GM19467 (cell line): Measurements from ENCODE around the gene TBCEL.
"Not testable (repeated sequence)": the region's sequence is repeated elsewhere in the genome, so short reads cannot be mapped to it uniquely, and the experiment has no call there.

Experiments
- ATAC-seq: cut with Tn5 transposase; IDR thresholded peaks from one replicate; pipeline ENCODE4 v1.9.1; 2021; ENCODE audit warnings: mild to moderate bottlenecking, moderate library complexity; ENCODE audit not compliant: unreplicated experiment

Gene TBCEL, protein sequence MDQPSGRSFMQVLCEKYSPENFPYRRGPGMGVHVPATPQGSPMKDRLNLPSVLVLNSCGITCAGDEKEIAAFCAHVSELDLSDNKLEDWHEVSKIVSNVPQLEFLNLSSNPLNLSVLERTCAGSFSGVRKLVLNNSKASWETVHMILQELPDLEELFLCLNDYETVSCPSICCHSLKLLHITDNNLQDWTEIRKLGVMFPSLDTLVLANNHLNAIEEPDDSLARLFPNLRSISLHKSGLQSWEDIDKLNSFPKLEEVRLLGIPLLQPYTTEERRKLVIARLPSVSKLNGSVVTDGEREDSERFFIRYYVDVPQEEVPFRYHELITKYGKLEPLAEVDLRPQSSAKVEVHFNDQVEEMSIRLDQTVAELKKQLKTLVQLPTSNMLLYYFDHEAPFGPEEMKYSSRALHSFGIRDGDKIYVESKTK

DNA sequence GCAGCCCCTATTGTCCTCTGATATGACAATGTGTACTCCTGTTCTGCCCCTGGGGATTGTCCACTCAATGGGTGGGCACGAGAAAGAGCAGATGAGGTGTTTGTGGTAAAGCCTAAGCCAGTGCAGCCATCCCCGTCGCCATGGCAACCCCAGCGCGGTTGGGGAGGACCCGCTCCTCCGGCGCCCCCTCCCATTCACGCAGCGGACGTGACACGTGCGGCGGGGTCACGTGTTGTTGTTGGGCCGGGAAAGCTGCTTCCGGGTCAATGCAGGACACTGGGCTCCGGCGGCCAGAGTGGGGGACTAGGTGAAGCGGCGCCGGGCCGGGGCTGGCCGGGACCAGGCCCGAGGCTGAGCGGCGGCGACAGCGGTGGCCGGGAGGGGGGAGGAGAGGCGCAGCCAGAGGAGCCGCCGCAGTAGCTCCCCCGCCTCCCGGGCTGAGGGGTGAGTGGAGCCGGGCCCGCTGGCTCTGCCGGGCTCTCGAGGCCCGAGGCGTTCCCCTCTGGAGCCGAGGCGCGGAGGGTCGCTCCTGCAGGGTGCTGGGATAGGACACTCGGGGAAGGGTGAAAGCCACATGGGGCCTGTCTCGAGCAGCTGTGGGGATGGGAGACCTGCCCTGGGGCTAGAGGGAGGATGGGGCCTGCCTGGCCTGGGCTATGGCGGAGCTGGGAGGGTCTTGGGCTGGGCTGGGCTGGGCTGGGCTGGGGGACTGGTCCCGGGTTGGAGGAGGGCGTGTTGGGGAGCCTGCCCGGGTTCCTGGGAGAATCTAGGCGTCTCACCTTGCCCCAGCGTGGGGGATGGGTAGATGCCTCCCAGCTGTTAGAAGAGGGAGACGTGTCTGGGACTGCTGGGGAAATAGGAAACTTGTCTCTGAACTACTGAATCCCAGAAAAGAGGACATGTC is at the start of gene TBCEL:
TSS of gene TBCEL (plus strand) at position 255 of the 904 bp plus-strand sequence. CDS start 21,589 bp downstream, outside the sequence.
- peak; percentile 91 for ATAC-seq

DNA sequence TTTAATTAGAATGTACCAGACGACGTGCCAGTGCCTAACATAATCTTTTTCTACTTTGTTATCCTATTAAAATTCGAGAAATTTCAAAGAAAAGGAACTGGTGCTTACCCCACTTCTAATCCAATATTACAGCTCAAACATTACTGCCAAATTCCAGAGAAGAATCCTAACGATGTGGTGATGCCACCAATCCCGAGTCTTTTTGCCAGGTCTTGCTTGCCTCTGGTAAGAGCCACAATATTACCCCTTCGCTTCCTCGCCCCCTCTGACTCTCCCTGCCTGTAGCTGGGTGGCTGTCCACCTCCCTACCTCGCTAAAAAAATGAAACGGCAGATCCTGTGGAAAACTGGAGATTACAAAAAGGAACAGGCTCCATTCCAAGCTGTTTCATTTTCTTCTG is 49.4 kb upstream of the TBCEL start:
- no peak for ATAC-seq

DNA sequence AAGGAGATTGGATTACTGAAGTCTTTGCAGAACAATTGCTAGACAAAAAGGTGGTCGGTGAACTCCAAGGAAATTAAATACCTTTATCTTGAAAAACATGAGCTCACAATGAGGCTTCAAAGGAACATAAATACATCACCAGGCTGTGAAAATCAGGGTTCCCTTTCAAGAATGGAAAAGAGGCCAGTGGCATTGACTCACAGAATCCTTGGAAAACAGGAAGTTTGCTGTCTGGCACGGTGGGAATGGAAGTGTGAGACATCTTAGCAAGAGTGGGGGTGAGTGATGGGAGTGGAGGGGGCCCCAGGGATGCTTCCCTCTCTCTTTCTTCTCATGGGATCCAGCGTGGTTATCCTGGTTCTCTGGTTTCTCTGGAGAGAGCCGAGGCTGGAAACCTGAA is 48.9 kb upstream of the TBCEL start:
- ATAC-seq, result no peak

DNA sequence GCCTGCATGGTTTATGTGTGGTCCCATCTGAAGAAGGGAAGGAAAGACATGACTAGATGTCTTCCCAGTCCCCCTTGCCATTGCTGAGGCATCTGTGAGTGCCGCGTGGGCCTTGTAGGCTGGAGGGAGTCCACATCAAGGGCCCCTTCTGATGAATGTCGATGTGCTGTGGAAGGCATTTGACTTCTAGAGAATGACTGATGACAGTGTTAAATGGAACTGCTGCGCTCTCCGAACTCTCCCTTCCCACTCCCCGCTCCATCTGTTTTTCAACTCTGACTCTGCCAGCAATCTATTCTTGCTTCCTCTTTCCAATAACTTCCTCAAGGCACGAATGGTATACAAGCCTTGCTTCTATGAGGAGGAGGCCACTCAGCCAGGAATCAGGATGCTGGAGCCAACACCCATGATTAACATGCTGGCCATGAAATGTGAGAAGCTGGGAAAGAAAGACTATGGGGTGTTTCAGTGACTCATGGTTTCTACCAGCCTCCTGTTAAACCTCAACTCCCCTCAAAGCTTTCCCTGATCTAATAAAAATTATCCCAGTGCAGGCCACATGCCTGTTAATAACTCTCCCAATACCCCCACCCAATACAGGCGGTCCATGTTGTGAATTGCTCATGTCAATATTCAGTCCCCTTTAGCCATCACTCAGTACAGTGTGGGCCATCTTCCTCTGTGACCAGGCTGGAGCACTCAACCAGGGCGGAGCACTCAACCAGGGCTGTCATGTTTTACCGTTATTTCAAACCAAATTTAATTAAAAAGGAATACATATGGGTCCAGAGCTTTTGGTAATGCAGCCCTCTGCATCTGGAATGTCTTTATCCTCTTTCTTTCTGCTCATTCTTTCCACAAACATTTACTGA is 46.4 kb upstream of the TBCEL start:
- ATAC-seq, result no peak

DNA sequence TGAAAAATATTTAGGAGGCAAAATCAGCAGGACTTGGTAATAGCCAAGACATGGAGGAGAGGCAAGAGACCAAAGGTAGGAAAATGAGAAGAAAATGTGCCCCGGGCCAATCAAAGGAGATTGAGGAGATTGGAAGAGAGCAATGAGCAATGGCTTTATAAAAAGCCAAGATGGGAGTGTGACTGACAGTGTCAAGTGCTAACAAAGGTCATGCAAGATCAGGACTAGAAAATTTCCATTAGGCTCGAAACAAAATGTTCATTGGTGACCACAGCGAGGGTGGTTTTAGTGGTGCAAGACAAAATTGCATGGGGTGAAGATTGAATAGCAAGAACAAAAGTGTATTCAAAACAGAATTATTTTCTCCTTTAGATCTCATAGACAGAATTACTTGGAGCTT is 45.2 kb upstream of the TBCEL start:
- no peak for ATAC-seq

DNA sequence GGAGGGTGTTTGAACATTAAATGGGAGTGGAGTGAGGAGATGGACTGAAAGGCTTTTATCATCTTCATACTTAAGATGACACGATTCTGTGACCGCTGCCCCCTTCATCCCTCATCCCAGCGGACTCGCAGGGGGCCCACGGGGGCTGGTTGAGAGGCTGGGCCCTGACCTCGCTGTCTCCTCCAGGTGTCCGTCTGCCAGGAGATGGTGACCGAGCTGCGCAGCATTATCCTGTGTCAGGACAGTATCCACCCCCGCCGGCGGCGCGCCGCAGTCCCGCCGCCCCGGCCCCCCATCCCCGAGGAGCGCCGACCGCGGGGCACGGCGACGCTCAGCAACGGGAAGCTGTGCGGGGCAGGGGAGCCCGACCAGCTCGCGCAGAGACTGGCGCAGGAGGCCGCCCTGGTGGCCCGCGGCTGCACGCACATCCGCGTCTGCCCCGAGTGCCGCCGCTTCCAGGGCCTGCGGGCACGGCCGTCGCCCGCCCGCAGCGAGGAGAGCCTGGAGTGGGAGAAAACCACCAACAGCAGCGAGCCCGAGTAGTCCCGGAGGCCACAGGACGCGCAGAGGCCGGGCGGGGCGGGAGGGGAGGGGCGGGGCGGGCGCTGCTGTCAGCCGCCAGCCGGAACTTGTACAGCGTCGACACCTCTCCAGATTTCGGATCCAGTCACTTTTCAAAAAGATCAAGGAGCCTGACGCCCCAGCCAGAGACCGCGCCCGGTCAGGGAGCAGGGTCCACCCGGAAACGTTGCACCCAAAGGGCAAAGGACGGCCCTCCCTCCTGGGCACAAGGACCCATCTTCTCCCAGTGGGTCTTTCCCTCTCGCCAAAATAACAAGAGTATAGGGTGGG is 38.0 kb upstream of the TBCEL start:
- no peak for ATAC-seq

DNA sequence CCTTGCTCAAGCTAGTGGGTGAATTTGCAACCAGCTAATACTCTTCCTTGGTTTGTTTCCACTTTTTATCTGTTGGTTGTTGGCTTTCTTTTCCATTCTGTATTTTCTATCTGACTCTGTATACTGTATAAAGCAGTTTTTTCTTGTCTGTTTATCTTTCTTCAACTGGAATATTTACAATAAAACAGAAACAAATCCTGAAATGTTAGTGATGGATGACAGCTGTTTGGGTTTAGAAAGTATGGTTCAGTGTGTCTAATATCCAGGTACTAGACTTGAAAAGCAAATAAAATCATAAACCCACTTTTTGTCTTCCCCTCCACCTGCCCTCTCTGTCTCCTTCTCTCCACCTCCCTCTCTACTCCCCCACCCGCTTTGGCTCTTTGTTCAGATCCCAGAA is 35.3 kb upstream of the TBCEL start:
- ATAC-seq, result no peak

DNA sequence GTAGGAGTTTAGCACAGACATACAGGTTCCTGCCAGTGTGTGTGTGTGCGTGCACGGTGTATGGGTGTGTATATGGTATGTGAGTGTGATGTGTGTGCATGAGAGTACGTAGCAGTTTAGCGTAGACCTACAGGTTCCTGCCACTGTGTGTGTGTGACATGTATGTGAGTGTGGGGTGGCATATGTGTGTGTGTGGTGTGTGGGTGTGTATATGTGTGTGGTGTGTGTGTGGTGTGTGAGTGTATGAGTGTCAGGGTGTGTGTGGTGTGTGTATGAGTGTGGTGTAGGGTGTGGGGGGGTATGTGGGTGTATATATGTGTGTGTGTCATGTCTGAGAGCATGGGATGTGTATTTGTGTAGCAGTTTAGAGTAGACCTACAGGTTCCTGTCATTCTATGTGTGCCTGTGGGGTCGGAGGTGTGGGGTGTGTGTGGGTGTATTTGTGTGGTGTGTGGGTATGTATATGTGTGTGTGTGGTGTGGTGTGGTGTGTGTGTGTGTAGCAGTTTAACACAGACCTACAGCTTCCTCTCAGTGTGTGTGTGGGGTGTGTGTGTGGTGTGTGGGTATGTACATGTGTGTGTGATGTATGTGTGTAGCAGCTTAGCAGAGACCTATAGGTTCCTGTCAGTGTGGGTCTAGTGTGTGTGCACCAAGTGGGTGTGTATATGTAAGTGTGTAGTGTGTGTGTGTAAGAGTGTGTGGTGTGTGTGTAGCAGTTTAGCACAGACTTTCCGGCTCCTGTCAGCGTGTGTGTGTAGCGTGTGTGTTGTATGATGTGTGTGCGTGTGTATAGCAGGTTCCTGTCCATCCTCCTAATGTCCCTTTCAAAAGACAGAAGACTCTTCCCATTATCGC is 31.8 kb upstream of the TBCEL start:
- no peak for ATAC-seq

DNA sequence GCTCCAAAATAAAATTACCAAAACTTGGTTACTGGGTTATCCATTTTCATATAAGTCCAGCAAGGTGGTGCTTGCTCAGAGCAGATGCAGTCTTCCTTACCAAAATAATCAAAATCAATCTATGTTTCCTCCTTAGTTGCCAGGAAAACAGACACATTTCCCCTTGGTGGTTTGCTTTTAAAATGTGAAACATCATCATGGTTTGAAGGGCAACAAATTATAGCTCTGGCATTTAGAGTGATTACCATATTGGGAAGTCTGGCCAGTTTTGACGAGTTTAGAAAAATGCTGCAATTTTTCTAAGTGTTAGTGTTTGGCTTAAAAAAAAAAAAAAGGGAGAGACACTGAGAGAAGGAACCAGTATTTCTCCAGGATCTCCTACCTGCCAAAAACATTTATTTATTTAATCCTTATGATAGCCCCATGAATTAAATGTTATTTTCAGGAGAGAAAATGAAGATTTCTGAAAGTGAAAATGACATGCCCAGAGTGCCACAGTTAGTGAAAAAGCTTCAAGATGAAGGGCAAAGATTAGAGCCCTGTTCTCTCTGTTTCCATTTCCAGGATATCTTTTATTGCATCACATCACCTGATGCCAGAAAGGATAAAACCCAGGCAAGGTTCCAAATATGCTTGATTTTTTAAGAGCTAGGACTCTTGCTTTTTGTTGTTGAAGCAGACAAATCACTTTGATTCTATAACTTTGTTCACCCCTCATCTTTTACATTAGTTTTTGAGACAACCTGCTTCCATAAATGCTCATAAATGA is 29.6 kb upstream of the TBCEL start:
- no peak for ATAC-seq

DNA sequence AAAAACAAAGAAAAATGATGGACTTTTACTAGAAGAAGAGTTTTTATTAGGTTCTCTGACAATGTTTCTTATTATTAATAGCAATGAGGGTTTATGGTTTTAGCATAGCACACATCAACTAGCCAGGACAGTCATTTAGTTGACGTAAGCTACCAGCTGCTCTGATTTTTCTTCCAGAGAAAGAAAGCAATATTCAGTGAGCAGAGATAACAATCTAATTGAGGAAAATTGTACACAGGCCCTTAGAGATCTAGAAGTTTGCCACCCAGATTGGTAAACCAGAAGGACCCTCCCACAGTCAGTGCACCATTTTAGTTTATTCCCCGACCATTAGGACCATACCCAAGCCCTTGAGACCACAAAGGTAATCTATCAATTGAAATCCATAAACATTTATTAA is 28.7 kb upstream of the TBCEL start:
- no peak for ATAC-seq

DNA sequence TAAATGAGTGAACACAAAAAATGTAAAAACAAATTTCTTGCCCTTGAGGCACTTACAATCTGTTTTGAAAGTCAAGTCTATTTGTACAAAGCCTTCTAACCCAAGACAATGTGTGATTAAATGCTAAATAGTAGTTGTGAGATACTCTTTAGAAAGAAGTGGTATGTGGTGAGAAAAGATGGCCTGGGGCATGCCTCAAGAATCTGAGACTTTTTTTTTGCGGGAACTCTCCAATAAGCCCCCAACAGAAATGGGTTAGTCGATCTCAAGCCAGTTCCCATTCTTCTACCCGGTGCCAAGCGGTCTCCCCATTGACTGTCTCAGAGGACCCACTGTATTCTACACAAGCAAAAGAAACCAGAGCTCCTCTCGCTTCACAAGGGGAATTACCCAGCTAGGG is 26.9 kb upstream of the TBCEL start:
- ATAC-seq, result no peak

DNA sequence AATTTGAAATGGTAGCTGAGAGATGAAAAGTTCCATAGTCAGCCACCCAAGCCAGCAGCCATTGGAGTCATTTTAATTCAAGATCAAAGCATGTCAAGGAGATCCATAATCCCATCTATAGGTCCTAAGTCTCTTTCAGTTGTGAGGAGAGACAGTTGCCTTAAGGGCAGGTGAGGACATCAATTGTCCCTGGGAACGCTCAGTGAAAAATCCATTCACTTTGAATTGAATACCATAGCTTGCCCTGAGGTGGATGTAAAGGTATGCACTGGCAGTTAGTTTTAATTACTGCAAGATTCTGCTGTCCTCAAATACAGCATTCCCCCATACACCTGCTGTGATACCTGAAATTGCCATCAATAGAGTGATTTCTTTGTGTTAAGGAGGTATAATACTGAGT is 25.3 kb upstream of the TBCEL start:
- no peak for ATAC-seq

DNA sequence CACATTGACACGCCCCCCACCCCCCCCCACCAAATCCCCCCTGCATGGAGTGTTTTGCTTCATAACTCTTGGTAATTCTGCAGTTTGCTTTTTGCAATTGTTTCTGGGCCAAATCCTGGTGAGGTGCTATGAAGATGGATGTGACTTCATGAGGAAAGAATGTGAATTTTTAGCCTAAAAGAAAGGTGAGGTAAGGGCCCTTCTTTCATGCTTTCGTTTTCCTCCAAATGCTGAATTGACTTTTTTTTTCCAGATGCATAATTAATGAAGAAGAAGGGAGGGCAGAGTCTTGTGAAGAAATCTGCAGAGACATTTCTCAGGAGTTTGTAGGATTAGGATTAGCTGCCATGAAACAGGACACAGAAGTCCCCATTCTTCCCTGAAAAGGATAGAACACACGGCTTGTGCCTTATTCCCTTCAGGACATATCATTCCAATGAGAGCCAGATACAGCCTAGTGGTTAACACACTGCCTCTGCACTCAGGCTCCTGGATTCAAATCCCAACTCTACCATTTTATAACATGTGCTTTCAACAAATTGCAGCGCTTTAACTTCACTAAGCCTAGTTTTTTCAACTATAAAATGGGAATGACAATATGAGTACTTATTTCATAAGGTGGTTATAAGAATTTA is 19.6 kb upstream of the TBCEL start:
- ATAC-seq, result no peak

DNA sequence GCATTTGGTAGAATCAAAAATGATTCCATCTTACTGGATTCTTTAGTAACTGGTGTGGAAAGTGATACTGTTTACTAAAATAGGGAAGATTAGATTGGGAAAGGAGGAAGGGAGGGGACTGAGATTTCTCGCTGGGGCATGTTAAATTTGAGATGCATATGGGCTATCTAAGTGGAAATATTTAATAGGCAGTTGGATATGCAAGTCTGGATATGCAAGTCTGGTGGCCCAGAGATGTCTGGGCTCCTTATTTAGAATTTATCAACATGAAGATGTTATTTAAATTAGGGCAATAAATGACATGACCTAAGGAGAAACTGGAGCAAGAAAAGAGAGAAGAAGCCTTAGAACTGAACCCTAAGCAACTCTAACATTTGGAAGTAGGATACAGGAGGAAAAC is 17.0 kb upstream of the TBCEL start:
- ATAC-seq, result no peak

DNA sequence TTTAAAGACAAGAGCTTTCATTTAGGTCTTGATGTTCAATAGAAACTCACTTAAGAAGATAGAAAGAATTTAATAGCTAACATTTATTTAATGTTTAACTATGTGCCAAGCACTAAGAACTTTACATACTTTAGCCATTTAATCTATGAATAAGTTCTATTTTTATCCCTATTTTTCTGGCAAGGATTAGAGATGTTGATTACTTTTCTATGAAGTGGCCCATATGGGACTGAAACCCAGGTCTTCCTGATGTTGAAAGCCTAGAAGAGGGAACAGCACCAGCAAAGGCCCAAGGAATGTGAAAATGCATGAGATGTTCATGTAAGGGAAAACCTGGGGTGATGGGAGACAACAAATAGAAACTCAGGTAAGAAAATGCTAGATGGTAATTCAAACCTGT is 15.4 kb upstream of the TBCEL start:
- ATAC-seq, result no peak

DNA sequence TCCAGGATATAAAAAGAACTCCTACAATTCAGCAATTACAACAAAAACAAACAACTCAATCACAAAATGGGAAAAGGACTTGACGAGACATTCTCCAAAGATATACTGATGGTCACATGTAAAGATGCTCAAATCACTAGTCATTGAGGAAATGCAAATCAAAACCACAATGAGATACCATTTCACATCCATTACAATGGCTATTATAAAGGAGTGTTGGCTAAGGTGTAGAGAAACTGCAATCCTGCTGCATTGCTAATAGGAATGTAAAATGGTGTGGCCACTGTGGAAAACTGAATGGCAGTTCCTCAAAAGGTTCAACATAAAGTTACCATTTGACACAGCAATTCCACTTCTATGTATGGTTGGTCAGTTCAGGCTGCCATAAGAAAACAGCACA is 11.8 kb upstream of the TBCEL start:
- no peak for ATAC-seq

DNA sequence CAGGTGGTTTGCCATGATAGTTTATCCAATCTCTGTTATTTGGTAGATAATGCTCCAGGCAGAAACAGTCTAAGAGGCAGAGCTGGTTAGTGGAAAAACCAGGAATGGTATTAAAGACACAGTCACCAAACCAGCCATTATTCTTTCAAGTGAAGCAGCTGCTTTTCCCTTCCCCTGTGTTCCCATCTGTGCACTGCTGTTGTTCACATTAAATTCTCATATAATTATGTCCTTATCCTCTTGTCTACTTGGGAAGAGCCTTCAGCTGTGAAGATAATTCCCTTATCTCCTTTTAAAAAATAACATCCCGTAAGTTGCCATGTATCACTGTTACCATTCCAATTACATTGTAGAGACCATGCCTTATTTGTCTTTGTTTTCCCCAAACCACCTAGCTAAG is 5.2 kb upstream of the TBCEL start:
- ATAC-seq, result no peak

DNA sequence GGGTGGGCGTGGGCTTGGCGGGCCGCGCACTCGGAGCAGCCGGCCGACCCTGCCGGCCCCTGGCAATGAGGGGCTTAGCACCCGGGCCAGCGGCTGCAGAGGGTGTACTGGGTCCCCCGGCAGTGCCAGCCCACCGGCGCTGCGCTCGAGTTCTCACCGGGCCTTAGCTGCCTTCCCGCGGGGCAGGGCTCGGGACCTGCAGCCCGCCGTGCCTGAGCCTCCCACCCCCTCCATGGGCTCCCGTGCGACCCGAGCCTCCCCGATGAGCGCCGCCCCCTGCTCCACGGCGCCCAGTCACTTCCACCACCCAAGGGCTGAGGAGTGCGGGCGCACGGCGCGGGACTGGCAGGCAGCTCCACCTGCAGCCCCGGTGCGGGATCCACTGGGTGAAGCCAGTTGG is 2.2 kb upstream of the TBCEL start:
- ATAC-seq, result not testable (repeated sequence)
